T-helper 1 cell treated with Interleukin-12 subunit alpha and Interleukin-12 subunit beta and Interleukin-4 antibody, amounts not matched to agents 30 ng/mL and 1 ng/mL, for 36 hours (primary cell): Measurements from ENCODE around the gene CAMK2B. TPM values are rescaled to one million over a fixed set of nuclear protein-coding genes. Genes with fewer than 3 reads are reported as not detected.
"Not testable (repeated sequence)": the region's sequence is repeated elsewhere in the genome, so short reads cannot be mapped to it uniquely, and the experiment has no call there.

Source experiments
- intact Hi-C: fragments of 100-400 bp; cut with micrococcal nuclease; formaldehyde crosslinking; loops from one replicate; pipeline ENCODE4 v1.15.1; 2024
- total RNA-seq: library from RNA; stranded (reverse); gene quantifications from 2 replicates; pipeline ENCODE4 v1.2.3, GENCODE V29; 2022

The CAMK2B gene
- total RNA-seq, 1 donor from 2014 or later = not detected

DNA sequence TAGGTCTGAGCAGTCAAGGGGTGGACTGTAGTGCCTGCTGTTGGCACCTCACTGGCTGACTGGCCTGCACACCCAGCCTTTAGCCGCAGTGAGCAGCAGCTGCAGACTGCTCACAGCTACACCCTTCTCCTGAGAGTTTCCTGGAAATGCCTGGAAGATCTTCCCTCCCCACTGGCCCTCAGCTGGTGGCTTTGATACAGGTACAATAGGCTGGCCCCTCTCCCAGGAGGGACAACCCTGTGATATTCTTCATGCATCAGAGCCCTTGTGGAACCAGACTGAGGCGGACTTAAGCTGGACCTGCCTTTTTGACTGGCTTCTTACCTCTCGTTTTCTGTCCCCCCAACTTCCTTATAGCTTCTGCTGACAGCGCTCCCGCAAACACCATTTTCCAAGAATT, 142.6 kb downstream of the CAMK2B start:
- intact Hi-C loops = no loop called here

DNA sequence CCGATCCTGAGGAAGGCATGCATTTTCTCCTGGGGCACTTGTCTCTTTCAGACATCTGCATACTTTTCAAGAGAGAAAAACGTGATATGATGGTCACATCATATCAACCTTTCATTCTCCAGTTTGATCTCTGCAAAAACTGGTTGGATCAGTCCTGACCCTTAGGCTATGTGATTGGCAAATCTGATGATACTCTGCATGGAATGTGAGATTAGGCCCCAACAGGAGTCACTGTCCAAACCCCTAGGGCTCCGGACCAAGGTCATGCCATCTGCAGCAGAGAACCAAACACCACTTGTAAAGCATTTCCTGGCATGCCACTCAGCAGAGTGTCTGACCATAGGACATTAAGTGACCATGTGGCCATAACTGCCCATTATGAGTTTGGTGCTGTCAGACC, 144.8 kb downstream of the CAMK2B start:
- intact Hi-C loops = no loop called here

DNA sequence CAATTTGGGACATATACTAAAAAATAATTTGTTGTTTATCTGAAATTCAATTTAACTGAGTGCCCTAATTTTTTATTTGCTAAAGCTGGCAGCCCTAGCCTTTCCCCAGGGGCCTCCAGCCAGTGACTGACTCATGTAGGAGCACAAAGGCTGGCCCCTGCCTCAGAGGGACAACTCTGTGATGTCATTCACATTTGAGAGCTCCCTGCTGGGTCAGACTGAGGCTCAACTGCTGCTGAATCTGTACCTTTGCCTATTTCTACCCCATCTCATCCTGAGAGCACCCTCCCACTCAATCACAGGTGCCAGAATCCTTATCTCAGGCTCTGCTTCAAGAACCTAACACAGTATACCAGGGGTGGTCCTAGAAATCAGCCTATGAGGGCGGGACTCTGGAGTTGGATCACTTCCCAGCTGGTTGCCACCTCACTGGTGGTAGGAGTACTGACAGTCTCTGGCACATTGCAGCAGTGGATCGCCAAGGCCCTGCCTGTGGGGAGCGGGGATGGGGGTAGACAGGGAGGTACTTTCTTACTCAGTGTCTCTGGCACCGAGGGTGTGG, 147.7 kb downstream of the CAMK2B start:
- intact Hi-C loops = no loop called here

DNA sequence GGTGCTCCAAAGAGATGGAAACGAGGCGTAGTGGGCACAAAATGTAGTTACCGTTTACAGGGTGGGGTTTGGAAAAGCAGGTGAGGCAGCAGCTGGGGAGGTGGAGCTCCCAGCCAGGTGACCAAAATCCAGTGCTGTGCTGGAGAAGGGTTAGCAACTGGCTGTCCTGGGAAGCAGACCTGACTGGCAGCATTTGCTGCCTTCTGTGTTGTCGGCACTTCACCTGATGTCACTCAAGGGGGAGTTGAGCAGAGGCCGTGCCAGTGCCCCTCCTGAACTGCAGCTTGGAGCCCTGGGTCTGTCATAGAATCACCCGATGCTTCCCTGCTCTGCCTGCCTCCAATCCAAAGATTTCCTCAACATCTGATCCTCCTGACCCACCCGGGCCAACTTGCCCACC, 148.9 kb downstream of the CAMK2B start:
- intact Hi-C loops = no loop called here

DNA sequence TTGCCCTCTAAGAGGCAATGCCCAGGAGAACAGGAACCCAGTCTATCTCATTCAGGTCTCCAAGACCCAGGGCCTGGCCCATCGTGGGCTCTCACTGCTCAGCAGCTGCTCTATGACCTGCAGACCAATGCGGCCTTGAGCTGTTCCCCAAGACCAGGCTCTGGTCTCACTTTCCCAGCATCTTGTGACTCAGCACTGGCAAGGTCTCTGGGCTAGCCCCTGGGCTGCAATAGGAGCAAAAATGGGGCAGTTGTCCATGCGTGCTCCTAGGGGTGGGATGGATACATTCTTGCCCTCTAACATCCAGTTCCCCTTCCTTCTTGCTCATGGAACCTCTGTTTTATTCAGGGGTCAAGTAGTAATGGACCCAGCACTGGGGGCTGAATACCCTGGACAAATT, 149.7 kb downstream of the CAMK2B start:
- intact Hi-C loops = no loop called here

DNA sequence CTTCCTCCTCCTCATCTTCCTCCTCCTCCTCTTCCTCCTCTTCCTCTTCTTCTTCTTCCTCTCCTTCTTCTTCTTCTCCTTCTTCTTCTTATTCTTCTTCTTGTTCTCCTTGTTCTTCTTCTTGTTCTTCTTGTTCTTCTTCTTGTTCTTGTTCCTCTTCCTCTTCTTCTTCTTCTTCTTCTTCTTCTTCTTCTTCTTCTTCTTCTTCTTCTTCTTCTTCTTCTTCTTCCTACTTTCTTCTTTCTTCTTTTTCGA, 150.8 kb downstream of the CAMK2B start:
- intact Hi-C loops = not testable (repeated sequence)

DNA sequence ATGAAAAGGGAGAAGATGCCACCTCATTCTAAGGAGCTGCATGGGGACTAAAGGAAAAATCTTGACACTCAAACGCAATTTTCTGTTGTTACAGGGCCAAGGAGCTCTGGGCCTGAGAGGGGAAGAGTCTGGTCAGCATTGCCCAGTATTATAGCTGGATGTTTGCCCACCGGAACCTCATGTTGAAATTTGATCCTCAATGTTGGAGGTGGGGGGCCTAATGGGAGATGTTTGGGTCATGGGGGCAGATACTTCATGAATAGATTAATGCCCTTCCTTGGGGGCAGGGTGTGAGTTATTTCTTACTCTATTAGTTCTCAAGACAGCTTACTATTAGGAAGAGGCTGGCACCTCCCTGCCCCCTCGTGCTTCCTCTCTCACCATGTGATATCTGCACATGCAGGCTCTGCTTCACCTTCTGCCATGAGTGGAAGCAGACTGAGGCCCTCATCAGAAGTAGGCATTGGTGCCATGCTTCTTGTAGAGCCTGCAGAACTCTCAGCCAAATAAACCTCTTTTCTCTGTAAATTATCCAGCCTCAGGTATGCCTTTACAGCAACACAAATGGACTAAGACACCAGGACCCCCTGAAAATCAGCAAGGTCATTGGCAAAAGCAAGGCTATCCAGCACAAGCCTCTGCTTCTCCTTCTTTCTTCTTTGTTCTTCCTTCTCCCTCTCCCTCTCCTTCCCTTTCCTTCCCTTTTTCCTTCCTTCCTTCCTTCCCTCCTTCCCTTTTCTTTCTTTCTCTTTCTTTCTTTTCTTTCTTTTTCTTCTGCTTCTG, 151.3 kb downstream of the CAMK2B start:
- intact Hi-C loops = no loop called here

DNA sequence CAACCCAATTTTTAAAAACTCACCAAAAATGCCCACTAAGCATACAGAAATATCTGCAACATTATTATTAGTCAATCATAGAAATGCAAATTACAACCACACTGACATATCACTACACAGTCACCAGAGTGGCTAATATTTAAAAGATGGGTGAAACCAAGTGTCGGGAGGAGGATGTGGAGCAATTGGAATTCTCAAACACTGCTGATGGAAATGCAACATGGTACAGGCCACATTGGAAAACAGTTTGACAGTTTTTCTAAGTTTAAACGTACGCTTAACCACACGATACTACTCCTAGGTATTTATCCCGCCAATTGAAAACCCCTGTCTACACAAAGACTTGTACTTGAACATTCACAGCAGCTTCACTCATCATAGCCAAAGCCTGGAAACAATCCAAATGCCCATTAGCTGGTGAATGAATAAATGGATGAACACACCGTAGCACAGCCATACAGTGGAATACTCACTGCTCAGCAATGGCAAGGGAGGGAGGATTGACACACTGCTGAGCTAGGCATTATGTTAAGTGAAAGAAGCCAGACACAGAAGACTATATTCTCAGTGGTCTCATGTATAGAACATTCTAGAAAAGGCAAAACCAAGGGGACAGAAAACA, 152.5 kb downstream of the CAMK2B start:
- intact Hi-C loops = no loop called here

DNA sequence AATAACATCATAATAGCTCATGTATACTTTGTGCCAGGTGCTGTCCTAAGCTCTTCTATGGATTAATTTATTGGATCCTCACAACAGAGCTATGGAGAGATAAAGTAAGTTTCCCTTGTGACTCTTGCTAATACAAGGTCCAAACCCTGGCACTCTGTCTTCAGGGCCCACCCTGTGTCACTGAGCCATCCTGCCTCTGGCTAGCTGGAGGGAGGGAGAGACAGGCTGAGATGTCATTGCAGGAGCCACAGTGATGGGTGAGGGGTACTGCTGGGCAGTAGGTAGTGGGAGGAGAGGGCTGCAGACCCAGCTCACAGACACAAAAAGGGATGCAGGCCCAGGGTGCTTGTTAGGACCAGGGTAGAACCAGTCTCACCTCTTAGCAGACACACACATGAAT, 153.0 kb downstream of the CAMK2B start:
- intact Hi-C loops = no loop called here

DNA sequence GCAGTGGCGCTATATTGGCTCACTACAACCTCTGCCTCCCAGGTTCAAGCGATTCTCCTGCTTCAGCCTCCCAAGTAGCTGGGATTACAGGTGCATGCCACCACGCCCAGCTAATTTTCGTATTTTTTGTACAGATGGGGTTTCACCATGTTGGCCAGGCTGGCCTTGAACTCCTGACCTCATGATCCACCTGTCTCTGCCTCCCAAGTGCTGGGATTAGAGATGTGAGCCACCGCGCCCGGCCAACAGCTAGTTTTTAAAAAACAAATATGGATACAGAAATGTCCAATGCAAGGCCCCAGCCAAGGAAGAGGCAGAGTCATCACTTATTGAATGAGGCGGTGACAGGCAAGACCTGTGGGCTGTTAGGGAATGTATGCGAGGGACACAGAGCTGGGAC, 153.5 kb downstream of the CAMK2B start:
- intact Hi-C loops = not testable (repeated sequence)

DNA sequence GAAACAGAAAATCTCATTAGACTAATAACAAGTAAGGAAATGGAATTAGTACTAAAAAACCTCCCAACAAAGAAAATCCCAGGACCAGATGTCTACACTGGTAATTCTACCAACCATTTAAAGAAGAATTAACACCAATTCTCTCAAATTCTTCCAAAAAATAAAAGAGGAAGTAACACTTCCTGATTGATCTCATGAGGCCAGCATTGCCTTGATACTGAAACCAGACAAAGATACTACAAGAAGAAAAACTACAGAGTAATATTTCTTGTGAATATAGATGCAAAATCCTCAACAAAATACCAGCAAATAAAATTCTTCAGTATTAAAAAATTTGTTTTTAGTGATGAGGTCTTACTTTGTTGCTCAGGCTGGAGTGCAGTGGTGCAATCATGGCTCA, 157.5 kb downstream of the CAMK2B start:
- intact Hi-C loops = no loop called here

Other genes starting within 250 kb of the CAMK2B start
- 29.6 and 34.2 TPM in 2 replicates for gene POLM, start 243.1 kb downstream of the CAMK2B start, total RNA-seq
- 6.1 and 9.0 TPM in 2 replicates for gene AEBP1, start 221.2 kb downstream of the CAMK2B start, total RNA-seq
- gene POLD2, start 202.0 kb downstream of the CAMK2B start, total RNA-seq = 103 and 107 TPM in 2 replicates
- gene MYL7, start 184.3 kb downstream of the CAMK2B start, total RNA-seq = not detected in 2 replicates
- gene GCK, start 136.2 kb downstream of the CAMK2B start, total RNA-seq = 0.15 TPM in 1 of 2 replicates, not detected in the other
- gene YKT6, start 124.6 kb downstream of the CAMK2B start, total RNA-seq = 82.2 and 82.8 TPM in 2 replicates
- gene NUDCD3, start 165.1 kb upstream of the CAMK2B start, total RNA-seq = 70.9 and 79.0 TPM in 2 replicates
- not detected in 2 replicates for gene NPC1L1, start 215.7 kb upstream of the CAMK2B start, total RNA-seq
- 89.9 and 96.1 TPM in 2 replicates for gene DDX56, start 248.3 kb upstream of the CAMK2B start, total RNA-seq